ENCODE data around the gene CEP68.

- no peak for TF ChIP-seq CTCF (IDR thresholded peaks at IDR 0.05)
- no peak for TF ChIP-seq POLR2A (IDR thresholded peaks at IDR 0.05)
Measured at GRCh38 chr2:65039640-65040039, 16.6 kb upstream of the CEP68 start.
